Stomach (tissue), 9 donors: Measurements from ENCODE around the gene RRAGD. TPM values are rescaled to one million over a fixed set of nuclear protein-coding genes. Genes with fewer than 3 reads are reported as not detected.

Experiments
- DNase-seq, 2 donors: peaks; one replicate each; pipeline versions ENCODE4 v3.0.0 to v3.0.0-alpha.2; 2013 to 2019
- H3K27ac ChIP-seq, 5 donors: fragments of 200-600 bp in 4 of 5; sonication (generic) in 4 of 5; one replicate each; pipeline ENCODE4 v1.5.1; 2013 to 2019; ENCODE audit warnings: mild to moderate bottlenecking in 1 of 5, moderate library complexity in 1 of 5
- H3K27me3 ChIP-seq, 3 donors: fragments of 200-600 bp; sonication (generic); one replicate each; pipeline ENCODE4 v1.5.1; 2017 to 2019; ENCODE audit warnings: mixed run types in 1 of 3
- H3K36me3 ChIP-seq, 4 donors: fragments of 200-600 bp; sonication (generic); 1 replicate in 3 of 4; 2 replicates in 1 of 4; pipeline ENCODE4 v1.5.1; 2016 to 2019
- H3K4me1 ChIP-seq, 4 donors: fragments of 200-600 bp; sonication (generic); one replicate each; pipeline ENCODE4 v1.5.1; 2016 to 2019
- H3K4me3 ChIP-seq, 4 donors: fragments of 200-600 bp; sonication (generic) in 3 of 4; one replicate each; pipeline ENCODE4 v1.5.1; 2016 to 2019; ENCODE audit warnings: mild to moderate bottlenecking in 1 of 4
- H3K9me3 ChIP-seq, 4 donors: fragments of 200-600 bp; sonication (generic); one replicate each; pipeline ENCODE4 v1.5.1; 2016 to 2019
- EP300 ChIP-seq: sonication (generic); formaldehyde crosslinking; IDR thresholded peaks from one replicate; pipeline ENCODE4 v1.6.1; 2017; ENCODE audit warnings: antibody characterized with exemption
- POLR2A ChIP-seq, 4 donors: fragments of 450-650 bp; IDR thresholded peaks; one replicate each; pipeline ENCODE4 v1.6.1; 2016; ENCODE audit warnings: antibody characterized with exemption in 4 of 4, control low read depth in 2 of 4, mild to moderate bottlenecking in 1 of 4, moderate library complexity in 1 of 4
- POLR2AphosphoS5 ChIP-seq, 3 donors: sonication (generic); formaldehyde crosslinking; IDR thresholded peaks; one replicate each; pipeline ENCODE4 v1.6.1; 2016; ENCODE audit warnings: antibody characterized with exemption in 3 of 3
- WGBS, 5 donors: extraction: QIAGEN DNeasy Blood & Tissue Kit in 3 of 5; methylation state at CpG; one replicate each; pipeline versions ENCODE4 v1.1.5 to v1.1.7; 2013 to 2018; 5-methylcytosine and 5-hydroxymethylcytosine counted together
- intact Hi-C: fragments of 100-400 bp; cut with DNase I; formaldehyde crosslinking; loops from one replicate; pipeline ENCODE4 v1.15.1; 2023; ENCODE audit warnings: low total_unique reads
- polyA plus RNA-seq, 3 donors: library from polyadenylated mRNA; stranded (reverse); fragments of 200-250 nt; gene quantifications; one replicate each; pipeline ENCODE4 v1.2.3, GENCODE V29; 2013
- total RNA-seq, 5 donors: library from RNA; depleted of rRNA; stranded (reverse); fragments of >200 nt; gene quantifications; one replicate each; pipeline versions ENCODE4 v1.1.0 to v1.2.3, GENCODE V29; 2014 to 2016
- TF ChIP-seq, protein P1 (sequence below), 7 experiments: fragments of 450-650 bp in 4 of 7; fragments of 200-600 bp in 3 of 7; sonication (generic) in 3 of 7; IDR thresholded peaks; one replicate each; pipeline ENCODE4 v1.5.1; 2016 to 2019; ENCODE audit warnings: antibody characterized with exemption in 7 of 7, control low read depth in 2 of 7, mild to moderate bottlenecking in 1 of 7
- donor health status: healthy with polysubstance abuse.
- donor health status: Bipolar disorder and iron deficiency.
- donor health status: healthy.

Gene RRAGD
- total and polyA plus RNA-seq, 8 donors, result 1.7 to 45.1 (median 4.4) TPM

DNA sequence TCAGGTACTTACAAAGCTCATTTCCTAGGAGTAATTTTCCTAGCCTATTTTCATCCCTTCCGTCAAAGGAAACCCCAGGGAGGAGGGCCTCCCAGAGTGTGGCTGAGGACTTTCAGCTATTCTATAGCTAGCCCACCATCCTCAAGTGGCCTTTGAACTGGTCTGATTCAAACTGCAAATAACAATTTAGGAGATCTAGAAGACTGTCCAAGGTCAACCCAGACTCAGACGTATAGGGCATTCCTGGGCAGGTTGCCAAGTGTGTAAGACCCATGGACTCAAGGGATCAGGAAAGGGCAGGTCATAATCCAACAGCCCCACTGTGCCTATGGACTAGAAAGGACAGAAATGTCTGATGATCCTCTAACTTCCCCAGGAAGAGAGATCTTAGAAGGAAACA, 2.1 kb upstream of the RRAGD start:
- Histone ChIP-seq H3K4me3 (no peak overlapping the region), H3K27ac (no peak overlapping the region), H3K36me3 (no peaks in the 10 kb centered on the region), H3K9me3 (no peaks in the 10 kb centered on the region), H3K4me1 (peaks cover 0 to 26% (median 21%) of the 10 kb centered on the region in 4 donors), H3K27me3 (peaks cover 0 to 19% (median 4%) of the 10 kb centered on the region in 3 donors)
- no peak for DNase-seq
- 4 to 24% (median 10%) methylated on average over 2 of the region's 2 CpGs for WGBS, 5 donors
- TF ChIP-seq POLR2A (IDR thresholded peaks at IDR 0.05) (no peak), EP300 (no peak), POLR2AphosphoS5 (IDR thresholded peaks at IDR 0.05) (no peak)
- TF ChIP-seq, protein P1, sequence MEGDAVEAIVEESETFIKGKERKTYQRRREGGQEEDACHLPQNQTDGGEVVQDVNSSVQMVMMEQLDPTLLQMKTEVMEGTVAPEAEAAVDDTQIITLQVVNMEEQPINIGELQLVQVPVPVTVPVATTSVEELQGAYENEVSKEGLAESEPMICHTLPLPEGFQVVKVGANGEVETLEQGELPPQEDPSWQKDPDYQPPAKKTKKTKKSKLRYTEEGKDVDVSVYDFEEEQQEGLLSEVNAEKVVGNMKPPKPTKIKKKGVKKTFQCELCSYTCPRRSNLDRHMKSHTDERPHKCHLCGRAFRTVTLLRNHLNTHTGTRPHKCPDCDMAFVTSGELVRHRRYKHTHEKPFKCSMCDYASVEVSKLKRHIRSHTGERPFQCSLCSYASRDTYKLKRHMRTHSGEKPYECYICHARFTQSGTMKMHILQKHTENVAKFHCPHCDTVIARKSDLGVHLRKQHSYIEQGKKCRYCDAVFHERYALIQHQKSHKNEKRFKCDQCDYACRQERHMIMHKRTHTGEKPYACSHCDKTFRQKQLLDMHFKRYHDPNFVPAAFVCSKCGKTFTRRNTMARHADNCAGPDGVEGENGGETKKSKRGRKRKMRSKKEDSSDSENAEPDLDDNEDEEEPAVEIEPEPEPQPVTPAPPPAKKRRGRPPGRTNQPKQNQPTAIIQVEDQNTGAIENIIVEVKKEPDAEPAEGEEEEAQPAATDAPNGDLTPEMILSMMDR (IDR thresholded peaks at IDR 0.05), result no peak
- intact Hi-C loops, result no loop called here

DNA sequence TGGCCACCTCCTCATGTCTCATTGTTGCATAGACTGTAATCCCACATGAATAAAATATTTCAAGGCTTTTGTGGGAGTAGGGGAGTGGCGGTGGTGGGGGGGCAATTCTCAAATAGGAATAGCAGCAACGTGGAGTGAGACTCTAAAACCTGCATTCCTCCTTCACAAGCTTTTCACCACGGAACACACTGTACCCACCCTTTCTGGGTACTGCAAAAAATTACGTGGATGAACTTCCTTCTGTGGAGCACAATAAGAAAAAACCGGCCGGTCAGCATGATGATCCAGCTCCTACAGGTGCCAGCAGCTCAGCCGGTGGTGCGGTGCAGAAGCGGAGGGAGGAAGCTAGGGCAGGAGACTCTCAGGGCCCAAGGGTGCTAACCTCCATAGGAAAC, 930 bp upstream of the RRAGD start:
- Histone ChIP-seq H3K4me3 (peak overlapping the region; percentile 66 to 91 (median 75)), H3K9me3 (no peaks in the 10 kb centered on the region), H3K4me1 (peaks cover 0 to 26% (median 21%) of the 10 kb centered on the region in 4 donors), H3K27me3 (peaks cover 0 to 19% (median 4%) of the 10 kb centered on the region in 3 donors), H3K27ac (no peak overlapping the region), H3K36me3 (no peaks in the 10 kb centered on the region)
- intact Hi-C loops, result no loop called here
- no peak for TF ChIP-seq POLR2A (IDR thresholded peaks at IDR 0.05)
- TF ChIP-seq POLR2AphosphoS5 (IDR thresholded peaks at IDR 0.05), result no peak
- TF ChIP-seq EP300, result no peak
- TF ChIP-seq, protein P1 (IDR thresholded peaks at IDR 0.05), result no peak
- 13 to 29% (median 19%) methylated on average over 9 of the region's 9 CpGs for WGBS, 5 donors
- peak; percentile 43 to 44 for DNase-seq

DNA sequence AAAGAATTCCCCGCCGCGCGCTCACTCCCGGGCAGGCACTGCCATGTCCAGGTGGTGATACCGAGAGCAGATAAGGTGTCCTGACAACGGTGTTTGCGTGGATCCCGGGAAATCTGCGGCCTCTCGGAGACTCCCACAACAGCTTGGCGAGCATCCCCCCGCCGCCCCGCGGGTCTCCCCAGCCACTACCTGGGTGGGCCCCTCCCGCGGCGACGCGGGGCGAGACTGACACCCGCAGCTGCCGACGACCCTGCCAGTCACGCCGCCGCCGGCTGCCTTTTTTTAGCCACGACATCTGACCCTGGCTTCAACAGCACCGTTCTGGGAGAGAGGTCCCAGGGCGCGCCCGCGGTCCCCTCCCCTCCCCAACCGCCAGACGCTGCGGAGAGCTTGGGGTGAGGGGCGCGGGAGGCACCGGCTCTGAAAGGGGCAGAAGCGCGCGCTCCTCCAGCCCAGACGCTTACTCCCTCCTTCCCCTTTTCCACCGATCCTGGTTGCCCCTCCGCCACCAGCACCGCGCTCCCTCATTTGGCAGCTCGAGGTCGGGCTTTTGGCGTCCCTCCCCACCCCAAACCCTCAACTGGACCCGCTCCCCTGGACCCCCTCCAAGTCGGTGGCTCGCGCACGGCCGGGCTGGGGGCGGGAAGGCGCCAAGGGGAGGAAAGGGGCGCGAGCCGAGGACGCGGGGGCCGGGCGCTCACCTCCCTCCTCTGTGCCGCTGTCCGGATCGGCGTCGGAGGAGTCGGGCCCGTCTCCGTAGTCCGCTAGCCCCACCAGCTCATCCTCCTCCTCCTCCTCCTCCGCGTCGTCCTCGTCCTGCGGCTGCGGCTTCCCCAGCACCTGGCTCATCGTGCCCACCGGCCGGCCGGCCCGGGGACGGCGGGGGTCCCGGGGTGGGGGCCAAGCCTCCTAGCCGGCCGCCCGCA, 665 bp downstream of the RRAGD start:
- Histone ChIP-seq H3K27ac (peak overlapping the region in 4 of 5 donors; percentile 46 to 83 (median 65)), H3K4me1 (peaks cover 0 to 26% (median 21%) of the 10 kb centered on the region in 4 donors), H3K36me3 (no peaks in the 10 kb centered on the region), H3K27me3 (peaks cover 0 to 19% (median 4%) of the 10 kb centered on the region in 3 donors), H3K4me3 (peak overlapping the region; percentile 66 to 91 (median 75)), H3K9me3 (no peaks in the 10 kb centered on the region)
- TF ChIP-seq EP300, result no peak
- TF ChIP-seq, protein P1 (IDR thresholded peaks at IDR 0.05), result no peak
- TF ChIP-seq POLR2AphosphoS5 (IDR thresholded peaks at IDR 0.05), result no peak
- TF ChIP-seq POLR2A (IDR thresholded peaks at IDR 0.05), result no peak
- 1 to 4% (median 1%) methylated on average over 11 to 93 of the region's 93 CpGs for WGBS, 5 donors
- DNase-seq, result peak; percentile 27 to 69
- intact Hi-C loops, result no loop called here

DNA sequence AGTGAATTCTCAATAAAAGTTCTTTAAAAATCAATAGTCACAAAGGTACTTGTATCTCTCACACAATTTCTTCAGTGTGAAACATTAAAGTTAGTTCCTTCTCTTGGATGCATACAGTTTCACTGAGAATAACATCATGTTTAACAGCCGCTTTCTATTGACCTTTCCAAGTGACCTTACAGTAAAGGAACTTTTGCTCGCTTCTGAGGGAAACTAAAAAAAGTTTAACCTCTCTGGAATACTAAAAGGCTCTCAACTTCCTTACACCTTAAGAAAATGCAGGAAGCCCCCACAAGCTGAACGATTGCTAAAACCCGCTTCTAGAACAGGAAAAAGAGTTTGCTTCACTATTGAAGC, 1.3 kb downstream of the RRAGD start:
- H3K9me3 ChIP-seq, result no peaks in the 10 kb centered on the region
- H3K36me3 ChIP-seq, result no peaks in the 10 kb centered on the region
- no peak for TF ChIP-seq POLR2AphosphoS5 (IDR thresholded peaks at IDR 0.05)
- no peak for TF ChIP-seq POLR2A (IDR thresholded peaks at IDR 0.05)
- no peak for TF ChIP-seq EP300
- TF ChIP-seq, protein P1 (IDR thresholded peaks at IDR 0.05), result no peak
- intact Hi-C loops, result no loop called here
- no peak for DNase-seq
- H3K27me3 ChIP-seq, result peaks cover 0 to 19% (median 4%) of the 10 kb centered on the region in 3 donors
- WGBS, 5 donors, result 10 to 32% (median 20%) methylated on average over 4 of the region's 4 CpGs
- peaks cover 0 to 26% (median 21%) of the 10 kb centered on the region in 4 donors for H3K4me1 ChIP-seq
- H3K4me3 ChIP-seq, result peak overlapping the region; percentile 66 to 91 (median 75)
- peak overlapping the region in 2 of 5 donors; percentile 72 to 83 for H3K27ac ChIP-seq
